H9 (cell line): ENCODE results near the gene PFDN1. TPM values are rescaled to one million over a fixed set of nuclear protein-coding genes. Genes with fewer than 3 reads are reported as not detected.

ENCODE experiments used
- DNase-seq: peaks from one replicate; pipeline ENCODE4 v3.0.0-alpha.2; 2017
- H2AFZ ChIP-seq: one replicate; pipeline ENCODE4 v1.6.1; 2013; ENCODE audit warnings: mild to moderate bottlenecking, low read length, control low read depth, moderate library complexity
- H2AK5ac ChIP-seq: 2 replicates; pipeline ENCODE4 v1.6.1; 2013; ENCODE audit warnings: low read length, control low read depth, mixed read lengths; ENCODE audit not compliant: insufficient read length
- H2BK120ac ChIP-seq: one replicate; pipeline ENCODE4 v1.6.1; 2013; ENCODE audit warnings: low read depth, mild to moderate bottlenecking, low read length, control low read depth, inconsistent platforms; ENCODE audit not compliant: poor library complexity, severe bottlenecking
- H2BK12ac ChIP-seq: 2 replicates; pipeline ENCODE4 v1.6.1; 2013; ENCODE audit warnings: low read length, control low read depth, mixed read lengths, low read depth; ENCODE audit not compliant: insufficient read length
- H2BK15ac ChIP-seq: 2 replicates; pipeline ENCODE4 v1.6.1; 2013; ENCODE audit warnings: low read depth, low read length, control low read depth
- H2BK20ac ChIP-seq: one replicate; pipeline ENCODE4 v1.6.1; 2013; ENCODE audit warnings: low read depth, mild to moderate bottlenecking, low read length, control low read depth, inconsistent platforms; ENCODE audit not compliant: poor library complexity, severe bottlenecking
- H2BK5ac ChIP-seq: 2 replicates; pipeline ENCODE4 v1.6.1; 2013; ENCODE audit warnings: low read length, control low read depth, mixed read lengths; ENCODE audit not compliant: insufficient read length
- H3K14ac ChIP-seq: 2 replicates; pipeline ENCODE4 v1.6.1; 2013; ENCODE audit warnings: low read length, control low read depth; ENCODE audit not compliant: insufficient read depth
- H3K18ac ChIP-seq: 2 replicates; pipeline ENCODE4 v1.6.1; 2013; ENCODE audit warnings: low read depth, mild to moderate bottlenecking, mixed read lengths, low read length, control low read depth; ENCODE audit not compliant: insufficient read length
- H3K23ac ChIP-seq: 2 replicates; pipeline ENCODE4 v1.6.1; 2013; ENCODE audit warnings: low read length, control low read depth, mixed read lengths, low read depth; ENCODE audit not compliant: insufficient read length
- H3K23me2 ChIP-seq: 2 replicates; pipeline ENCODE4 v1.6.1; 2013; ENCODE audit warnings: low read depth, mild to moderate bottlenecking, mixed read lengths, low read length, control low read depth; ENCODE audit not compliant: insufficient read length, poor library complexity, severe bottlenecking
- H3K27ac ChIP-seq: 2 replicates; pipeline ENCODE4 v1.5.1; 2013; ENCODE audit warnings: low read length, control low read depth, mixed read lengths, low read depth; ENCODE audit not compliant: insufficient read length
- H3K27me3 ChIP-seq: 2 replicates; pipeline ENCODE4 v1.6.1; 2013; ENCODE audit warnings: low read length, control low read depth, inconsistent platforms; ENCODE audit not compliant: insufficient read depth
- H3K4ac ChIP-seq: 2 replicates; pipeline ENCODE4 v1.6.1; 2013; ENCODE audit warnings: low read depth, mild to moderate bottlenecking, control low read depth, inconsistent platforms, low read length, moderate library complexity
- H3K4me1 ChIP-seq: 2 replicates; pipeline ENCODE4 v1.6.1; 2013; ENCODE audit warnings: low read length, control low read depth, inconsistent platforms; ENCODE audit not compliant: insufficient read depth
- H3K4me2 ChIP-seq: 2 replicates; pipeline ENCODE4 v1.6.1; 2013; ENCODE audit warnings: low read length, control low read depth, mixed read lengths; ENCODE audit not compliant: insufficient read length, insufficient read depth
- H3K56ac ChIP-seq: 2 replicates; pipeline ENCODE4 v1.6.1; 2013; ENCODE audit warnings: low read depth, mild to moderate bottlenecking, mixed read lengths, low read length, control low read depth; ENCODE audit not compliant: insufficient read length
- H3K79me1 ChIP-seq: 2 replicates; pipeline ENCODE4 v1.6.1; 2013; ENCODE audit warnings: low read depth, mild to moderate bottlenecking, moderate library complexity, low read length, control low read depth, inconsistent platforms; ENCODE audit not compliant: insufficient read depth, poor library complexity, severe bottlenecking
- H3K79me2 ChIP-seq: 2 replicates; pipeline ENCODE4 v1.6.1; 2013; ENCODE audit warnings: low read length, control low read depth, inconsistent platforms; ENCODE audit not compliant: insufficient read depth
- H3K9ac ChIP-seq: 2 replicates; pipeline ENCODE4 v1.6.1; 2013; ENCODE audit warnings: low read length, control low read depth, mixed read lengths; ENCODE audit not compliant: insufficient read length; ENCODE audit errors: extremely low read depth
- H3K9me3 ChIP-seq: one replicate; pipeline ENCODE4 v1.6.1; 2013; ENCODE audit warnings: low read depth, low read length, inconsistent platforms; ENCODE audit not compliant: control insufficient read depth
- H3T11ph ChIP-seq: one replicate; pipeline ENCODE4 v1.6.1; 2013; ENCODE audit warnings: mild to moderate bottlenecking, low read length, control low read depth, inconsistent platforms
- H4K20me1 ChIP-seq: one replicate; pipeline ENCODE4 v1.6.1; 2013; ENCODE audit not compliant: control insufficient read depth, insufficient read length, insufficient read depth
- H4K5ac ChIP-seq: 2 replicates; pipeline ENCODE4 v1.6.1; 2013; ENCODE audit warnings: low read depth, mild to moderate bottlenecking, mixed read lengths, low read length, control low read depth; ENCODE audit not compliant: insufficient read length
- H4K8ac ChIP-seq: replicated peaks from 2 replicates; pipeline ENCODE4 v1.6.1; 2013; ENCODE audit warnings: low read length, control low read depth, mixed read lengths, low read depth; ENCODE audit not compliant: insufficient read length
- H4K91ac ChIP-seq: 2 replicates; pipeline ENCODE4 v1.6.1; 2013; ENCODE audit warnings: low read depth, mild to moderate bottlenecking, moderate library complexity, mixed read lengths, low read length, control low read depth; ENCODE audit not compliant: insufficient read length
- H3K27ac Mint-ChIP-seq, 3 experiments: 2 replicates in 2 of 3; 3 replicates in 1 of 3; pipeline ENCODE4 v1.8.0; 2020 to 2021; ENCODE audit warnings: mixed read lengths in 3 of 3, mild to moderate bottlenecking in 1 of 3, moderate library complexity in 1 of 3
- H3K27me3 Mint-ChIP-seq: 2 replicates; pipeline ENCODE4 v1.8.0; 2021; ENCODE audit warnings: low read depth, mild to moderate bottlenecking, moderate library complexity, mixed read lengths
- H3K36me3 Mint-ChIP-seq, 3 experiments: 2 replicates in 2 of 3; 3 replicates in 1 of 3; pipeline ENCODE4 v1.8.0; 2020 to 2021; ENCODE audit warnings: low read depth in 3 of 3, mixed read lengths in 3 of 3; ENCODE audit not compliant: insufficient read depth in 1 of 3
- H3K4me1 Mint-ChIP-seq, 2 experiments: 2 replicates each; pipeline ENCODE4 v1.8.0; 2020; ENCODE audit warnings: mixed read lengths in 2 of 2
- H3K4me3 Mint-ChIP-seq, 2 experiments: 2 replicates in 1 of 2; 3 replicates in 1 of 2; pipeline ENCODE4 v1.8.0; 2020 to 2021; ENCODE audit warnings: mild to moderate bottlenecking in 2 of 2, mixed read lengths in 2 of 2, moderate library complexity in 1 of 2
- H3K9me3 Mint-ChIP-seq, 2 experiments: 2 replicates in 1 of 2; 3 replicates in 1 of 2; pipeline ENCODE4 v1.8.0; 2020; ENCODE audit warnings: mild to moderate bottlenecking in 2 of 2, mixed read lengths in 2 of 2, moderate library complexity in 1 of 2
- WGBS: extraction: QIAGEN DNeasy Blood & Tissue Kit; methylation state at CpG from one replicate; pipeline ENCODE4 v1.1.7; 2013; ENCODE audit warnings: missing lambda C conversion rate, low lambda C conversion rate, mixed read lengths; ENCODE audit not compliant: insufficient read length; ENCODE audit errors: extremely low coverage; 5-methylcytosine and 5-hydroxymethylcytosine counted together
- total RNA-seq: library from RNA; stranded (reverse); gene quantifications from 2 replicates; pipeline ENCODE4 v1.2.1, GENCODE V29; 2021
- TF ChIP-seq, protein P1 (sequence below): fragments of 200-600 bp; sonication (generic); conservative IDR thresholded peaks from 3 replicates; pipeline ENCODE4 v1.8.0; 2021; ENCODE audit warnings: antibody characterized with exemption, mild to moderate bottlenecking

Gene PFDN1
- total RNA-seq, 1 experiment from 2014 or later, result 58.3 TPM

DNA sequence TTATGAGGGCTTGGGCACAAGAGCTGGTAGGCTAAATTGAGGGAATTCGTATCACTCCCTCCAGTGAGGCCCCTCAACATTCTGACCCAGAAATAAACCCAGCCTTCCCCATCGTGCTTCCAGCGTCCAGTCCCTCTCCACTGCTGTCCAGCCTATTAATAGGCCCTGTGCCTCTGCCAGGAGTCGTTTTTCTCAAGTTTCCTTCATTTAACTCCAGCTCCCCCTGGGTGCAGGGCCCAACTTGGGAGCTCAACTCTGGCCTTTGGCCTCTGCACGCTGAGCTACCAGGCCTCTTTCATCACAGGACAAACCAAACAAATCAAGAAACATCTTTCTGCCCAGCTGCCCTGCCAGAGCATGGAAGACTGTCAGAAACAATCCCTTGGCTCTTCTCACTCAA, 33.5 kb upstream of the PFDN1 start:
- H2AK5ac ChIP-seq, result no peak overlapping the region
- H3K27ac Mint-ChIP-seq, result peak overlapping the region in 1 of 3 experiments; percentile 28; a peak in 1 of 7 replicates
- TF ChIP-seq, protein P1, sequence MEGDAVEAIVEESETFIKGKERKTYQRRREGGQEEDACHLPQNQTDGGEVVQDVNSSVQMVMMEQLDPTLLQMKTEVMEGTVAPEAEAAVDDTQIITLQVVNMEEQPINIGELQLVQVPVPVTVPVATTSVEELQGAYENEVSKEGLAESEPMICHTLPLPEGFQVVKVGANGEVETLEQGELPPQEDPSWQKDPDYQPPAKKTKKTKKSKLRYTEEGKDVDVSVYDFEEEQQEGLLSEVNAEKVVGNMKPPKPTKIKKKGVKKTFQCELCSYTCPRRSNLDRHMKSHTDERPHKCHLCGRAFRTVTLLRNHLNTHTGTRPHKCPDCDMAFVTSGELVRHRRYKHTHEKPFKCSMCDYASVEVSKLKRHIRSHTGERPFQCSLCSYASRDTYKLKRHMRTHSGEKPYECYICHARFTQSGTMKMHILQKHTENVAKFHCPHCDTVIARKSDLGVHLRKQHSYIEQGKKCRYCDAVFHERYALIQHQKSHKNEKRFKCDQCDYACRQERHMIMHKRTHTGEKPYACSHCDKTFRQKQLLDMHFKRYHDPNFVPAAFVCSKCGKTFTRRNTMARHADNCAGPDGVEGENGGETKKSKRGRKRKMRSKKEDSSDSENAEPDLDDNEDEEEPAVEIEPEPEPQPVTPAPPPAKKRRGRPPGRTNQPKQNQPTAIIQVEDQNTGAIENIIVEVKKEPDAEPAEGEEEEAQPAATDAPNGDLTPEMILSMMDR, result no peak
- no peaks in the 10 kb centered on the region for H3K4me1 ChIP-seq
- peaks cover 0 to 2% of the 10 kb centered on the region in 2 experiments; a peak in 1 of 4 replicates for H3K4me1 Mint-ChIP-seq
- H3K4me3 Mint-ChIP-seq, result no peak overlapping the region
- no peak overlapping the region for H3K4ac ChIP-seq
- H3K4me2 ChIP-seq, result no peak overlapping the region
- H3K79me2 ChIP-seq, result no peaks in the 10 kb centered on the region
- H2BK120ac ChIP-seq, result no peak overlapping the region
- no peak overlapping the region for H4K5ac ChIP-seq
- H2BK20ac ChIP-seq, result no peak overlapping the region
- DNase-seq, result no peak
- no peak overlapping the region for H4K8ac ChIP-seq
- H3K14ac ChIP-seq, result no peak overlapping the region
- no peak overlapping the region for H3K27ac ChIP-seq
- no peak overlapping the region for H3T11ph ChIP-seq
- H3K36me3 Mint-ChIP-seq, result peaks cover 0 to 12% (median 0%) of the 10 kb centered on the region in 3 experiments; a peak in 4 of 7 replicates
- no peaks in the 10 kb centered on the region for H3K79me1 ChIP-seq
- H4K20me1 ChIP-seq, result no peaks in the 10 kb centered on the region
- H2AFZ ChIP-seq, result no peak overlapping the region
- H3K27me3 ChIP-seq, result no peaks in the 10 kb centered on the region; the same call in 1 of the 2 replicates
- H3K23ac ChIP-seq, result no peak overlapping the region
- no peaks in the 10 kb centered on the region for H3K9me3 ChIP-seq
- no peak overlapping the region for H4K91ac ChIP-seq
- H3K9me3 Mint-ChIP-seq, result no peaks in the 10 kb centered on the region
- no peak overlapping the region for H3K18ac ChIP-seq
- WGBS, result no CpG with 5 or more reads among the region's 5 CpGs
- H3K56ac ChIP-seq, result no peak overlapping the region
- no peak overlapping the region for H2BK15ac ChIP-seq
- H3K27me3 Mint-ChIP-seq, result no peaks in the 10 kb centered on the region
- H3K9ac ChIP-seq, result no peak overlapping the region
- H2BK12ac ChIP-seq, result no peak overlapping the region
- H3K23me2 ChIP-seq, result no peaks in the 10 kb centered on the region
- no peak overlapping the region for H2BK5ac ChIP-seq
